Transverse colon (tissue), 4 donors: Measurements from ENCODE around the gene WDR31. TPM values are rescaled to one million over a fixed set of nuclear protein-coding genes. Genes with fewer than 3 reads are reported as not detected.

Source experiments
- DNase-seq: peaks from one replicate; pipeline ENCODE4 v3.0.0-alpha.2; 2019
- H3K27ac ChIP-seq, 4 donors: fragments of 200-600 bp; sonication (generic); 2 replicates each; pipeline ENCODE4 v1.5.1; 2016 to 2018; ENCODE audit warnings: inconsistent platforms in 4 of 4
- H3K27me3 ChIP-seq: fragments of 200-600 bp; sonication (generic); 2 replicates; pipeline ENCODE4 v1.5.1; 2017; ENCODE audit warnings: inconsistent platforms
- H3K36me3 ChIP-seq, 4 donors: fragments of 200-600 bp; sonication (generic); 2 replicates each; pipeline ENCODE4 v1.5.1; 2017 to 2019; ENCODE audit warnings: inconsistent platforms in 4 of 4
- H3K4me1 ChIP-seq, 4 donors: fragments of 200-600 bp; sonication (generic); 2 replicates each; pipeline ENCODE4 v1.5.1; 2017 to 2020; ENCODE audit warnings: inconsistent platforms in 4 of 4
- H3K4me3 ChIP-seq, 4 donors: fragments of 200-600 bp; sonication (generic); 1 replicate in 1 of 4; 2 replicates in 3 of 4; pipeline versions ENCODE4 v1.5.1 to v1.6.1; 2017 to 2019; ENCODE audit warnings: inconsistent platforms in 4 of 4
- H3K9me3 ChIP-seq, 2 donors: fragments of 200-600 bp; sonication (generic); 2 replicates each; pipeline ENCODE4 v1.5.1; 2017 to 2019; ENCODE audit warnings: inconsistent platforms in 2 of 2
- CTCF ChIP-seq, 5 experiments: fragments of 200-600 bp in 3 of 5; fragments of 450-650 bp in 2 of 5; sonication (generic) in 3 of 5; IDR thresholded peaks; 1 replicate in 2 of 5; 2 replicates in 3 of 5; pipeline ENCODE4 v1.5.1; 2016 to 2017; ENCODE audit warnings: antibody characterized with exemption in 5 of 5, inconsistent platforms in 3 of 5, mild to moderate bottlenecking in 2 of 5, moderate library complexity in 1 of 5
- EP300 ChIP-seq: sonication (generic); formaldehyde crosslinking; IDR thresholded peaks from one replicate; pipeline ENCODE4 v1.6.1; 2017; ENCODE audit warnings: antibody characterized with exemption, low read depth
- POLR2A ChIP-seq: fragments of 450-650 bp; IDR thresholded peaks from one replicate; pipeline ENCODE4 v1.6.1; 2016; ENCODE audit warnings: antibody characterized with exemption, mild to moderate bottlenecking, moderate library complexity
- POLR2AphosphoS5 ChIP-seq, 3 donors: sonication (generic); formaldehyde crosslinking; IDR thresholded peaks; one replicate each; pipeline ENCODE4 v1.6.1; 2016; ENCODE audit warnings: antibody characterized with exemption in 3 of 3
- WGBS, 2 donors: methylation state at CpG; one replicate each; pipeline ENCODE4 v1.1.5; 2018; ENCODE audit warnings: low coverage in 1 of 2; 5-methylcytosine and 5-hydroxymethylcytosine counted together
- in situ Hi-C, 4 donors: fragments of 200-750 bp; cut with MboI; loops; one replicate each; pipeline versions ENCODE4 v1.15.0 to v1.15.1; 2017; ENCODE audit warnings: low sequenced_read_pairs in 3 of 4, low pct_ligation_motif_present in 1 of 4, low pct_unique_long_range_greater_than_20kb in 1 of 4
- intact Hi-C: fragments of 100-400 bp; cut with DNase I; formaldehyde crosslinking; loops from one replicate; pipeline ENCODE4 v1.15.1; 2023; ENCODE audit warnings: low total_unique reads
- total RNA-seq, 4 donors: library from RNA; depleted of rRNA; stranded (reverse); fragments of >200 nt; gene quantifications; one replicate each; pipeline ENCODE4 v1.1.0, GENCODE V29; 2016

WDR31 gene
- total RNA-seq, 4 donors from 2014 or later: 0.60 to 3.0 (median 1.6) TPM

GRCh38 chr9:113356686-113357292, 16.7 kb upstream of the WDR31 start:
- H3K9me3 ChIP-seq: no peaks in the 10 kb centered on the region
- in situ Hi-C loops: no loop called here
- H3K4me3 ChIP-seq: no peak overlapping the region
- no peak for DNase-seq
- no peaks in the 10 kb centered on the region for H3K27me3 ChIP-seq
- 72 to 81% methylated on average over 7 of the region's 7 CpGs for WGBS, 2 donors
- no peaks in the 10 kb centered on the region for H3K4me1 ChIP-seq
- no peaks in the 10 kb centered on the region for H3K36me3 ChIP-seq
- intact Hi-C loops: no loop called here
- no peak overlapping the region for H3K27ac ChIP-seq
- no peak for TF ChIP-seq CTCF (IDR thresholded peaks at IDR 0.05)
- no peak for TF ChIP-seq POLR2A
- TF ChIP-seq EP300: no peak
- no peak for TF ChIP-seq POLR2AphosphoS5 (IDR thresholded peaks at IDR 0.05)

GRCh38 chr9:113355040-113355596, 15.0 kb upstream of the WDR31 start:
- in situ Hi-C loops (no loop called here), intact Hi-C loops (no loop called here)
- H3K36me3 ChIP-seq: no peaks in the 10 kb centered on the region
- H3K9me3 ChIP-seq: no peaks in the 10 kb centered on the region
- 83 to 88% methylated on average over 1 to 4 of the region's 4 CpGs for WGBS, 2 donors
- H3K27ac ChIP-seq: no peak overlapping the region
- DNase-seq: no peak
- H3K27me3 ChIP-seq: no peaks in the 10 kb centered on the region
- H3K4me1 ChIP-seq: peaks cover 0 to 12% (median 8%) of the 10 kb centered on the region in 4 donors
- TF ChIP-seq POLR2AphosphoS5 (IDR thresholded peaks at IDR 0.05) (no peak), POLR2A (no peak), CTCF (IDR thresholded peaks at IDR 0.05) (no peak), EP300 (no peak)
- H3K4me3 ChIP-seq: no peak overlapping the region

- 87% methylated on average over 1 of the region's 1 CpG; no CpG with 5 or more reads in 1 of the 2 donors for WGBS, 2 donors
- H3K36me3 ChIP-seq: no peaks in the 10 kb centered on the region
- in situ Hi-C loops (no loop called here), intact Hi-C loops (no loop called here)
- no peak for TF ChIP-seq EP300
- TF ChIP-seq CTCF (IDR thresholded peaks at IDR 0.05): no peak
- TF ChIP-seq POLR2AphosphoS5 (IDR thresholded peaks at IDR 0.05): no peak
- TF ChIP-seq POLR2A: no peak
- DNase-seq: no peak
- no peak overlapping the region for H3K27ac ChIP-seq
- peaks cover 0 to 26% (median 22%) of the 10 kb centered on the region in 4 donors for H3K4me1 ChIP-seq
- no peaks in the 10 kb centered on the region for H3K9me3 ChIP-seq
- peaks cover 5% of the 10 kb centered on the region for H3K27me3 ChIP-seq
- H3K4me3 ChIP-seq: no peak overlapping the region
These were observed 12.3 kb upstream of the WDR31 start for GRCh38 chr9:113352411-113352810.

GRCh38 chr9:113352006-113352405, 11.9 kb upstream of the WDR31 start:
- no peak overlapping the region for H3K27ac ChIP-seq
- no peaks in the 10 kb centered on the region for H3K9me3 ChIP-seq
- peaks cover 0 to 30% (median 24%) of the 10 kb centered on the region in 4 donors for H3K4me1 ChIP-seq
- no peaks in the 10 kb centered on the region for H3K36me3 ChIP-seq
- in situ Hi-C loops: no loop called here
- no peak for DNase-seq
- no peak for TF ChIP-seq POLR2AphosphoS5 (IDR thresholded peaks at IDR 0.05)
- no peak for TF ChIP-seq POLR2A
- intact Hi-C loops: no loop called here
- no peak overlapping the region for H3K4me3 ChIP-seq
- peaks cover 5% of the 10 kb centered on the region for H3K27me3 ChIP-seq
- 60 to 82% methylated on average over 1 to 6 of the region's 6 CpGs for WGBS, 2 donors

- H3K27me3 ChIP-seq: peaks cover 5% of the 10 kb centered on the region
- H3K4me1 ChIP-seq: peaks cover 0 to 39% (median 26%) of the 10 kb centered on the region in 4 donors
- H3K27ac ChIP-seq: no peak overlapping the region
- TF ChIP-seq EP300: no peak
- TF ChIP-seq POLR2AphosphoS5 (IDR thresholded peaks at IDR 0.05): no peak
- TF ChIP-seq POLR2A: no peak
- no peak for TF ChIP-seq CTCF (IDR thresholded peaks at IDR 0.05)
- no peaks in the 10 kb centered on the region for H3K9me3 ChIP-seq
- 20 to 43% methylated on average over 3 to 6 of the region's 6 CpGs for WGBS, 2 donors
- no peaks in the 10 kb centered on the region for H3K36me3 ChIP-seq
- in situ Hi-C loops (no loop called here), intact Hi-C loops (no loop called here)
- H3K4me3 ChIP-seq: no peak overlapping the region
- DNase-seq: no peak
These were observed 10.9 kb upstream of the WDR31 start for GRCh38 chr9:113350937-113351336.
